ENCODE results near the gene TMEM107. TPM values are rescaled to one million over a fixed set of nuclear protein-coding genes. Genes with fewer than 3 reads are reported as not detected.

TMEM107 gene
- total RNA-seq, 4 donors from 2014 or later: 28.2 to 47.1 (median 38.2) TPM

- Histone ChIP-seq H3K4me3 (peak within 1 kb of the TSS; percentile 75 to 92 (median 86)), H3K27ac (peak within 1 kb of the TSS; percentile 98 to 100 (median 100)), H3K36me3 (peaks cover 20 to 40% (median 28%) of the 10 kb centered on the region in 3 donors), H3K4me1 (peaks cover 3 to 55% (median 36%) of the 10 kb centered on the region in 4 donors), H3K9me3 (no peaks in the 10 kb centered on the region), H3K27me3 (no peaks in the 10 kb centered on the region)
- peak; percentile 89 to 98 for TF ChIP-seq POLR2A (IDR thresholded peaks at IDR 0.05)
- TF ChIP-seq, protein P1, sequence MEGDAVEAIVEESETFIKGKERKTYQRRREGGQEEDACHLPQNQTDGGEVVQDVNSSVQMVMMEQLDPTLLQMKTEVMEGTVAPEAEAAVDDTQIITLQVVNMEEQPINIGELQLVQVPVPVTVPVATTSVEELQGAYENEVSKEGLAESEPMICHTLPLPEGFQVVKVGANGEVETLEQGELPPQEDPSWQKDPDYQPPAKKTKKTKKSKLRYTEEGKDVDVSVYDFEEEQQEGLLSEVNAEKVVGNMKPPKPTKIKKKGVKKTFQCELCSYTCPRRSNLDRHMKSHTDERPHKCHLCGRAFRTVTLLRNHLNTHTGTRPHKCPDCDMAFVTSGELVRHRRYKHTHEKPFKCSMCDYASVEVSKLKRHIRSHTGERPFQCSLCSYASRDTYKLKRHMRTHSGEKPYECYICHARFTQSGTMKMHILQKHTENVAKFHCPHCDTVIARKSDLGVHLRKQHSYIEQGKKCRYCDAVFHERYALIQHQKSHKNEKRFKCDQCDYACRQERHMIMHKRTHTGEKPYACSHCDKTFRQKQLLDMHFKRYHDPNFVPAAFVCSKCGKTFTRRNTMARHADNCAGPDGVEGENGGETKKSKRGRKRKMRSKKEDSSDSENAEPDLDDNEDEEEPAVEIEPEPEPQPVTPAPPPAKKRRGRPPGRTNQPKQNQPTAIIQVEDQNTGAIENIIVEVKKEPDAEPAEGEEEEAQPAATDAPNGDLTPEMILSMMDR (IDR thresholded peaks at IDR 0.05): peak in 2 of 5 experiments; percentile 4 to 43
- peak; percentile 99 to 100 for TF ChIP-seq EP300 (IDR thresholded peaks at IDR 0.05)
- WGBS, 2 donors: 3 to 5% methylated on average over 32 to 33 of the region's 42 CpGs
- DNase-seq (ENCODE audit: low spot score in 2 of 2): peak; percentile 95 to 97
Observed at GRCh38 chr17:8152112-8152775, 23.9 kb downstream of the TMEM107 start, which contains the start of gene PER1. TSS of gene PER1 (minus strand) at chr17:8152404. CDS start at chr17:8150706, 1,698 bp downstream.

DNA sequence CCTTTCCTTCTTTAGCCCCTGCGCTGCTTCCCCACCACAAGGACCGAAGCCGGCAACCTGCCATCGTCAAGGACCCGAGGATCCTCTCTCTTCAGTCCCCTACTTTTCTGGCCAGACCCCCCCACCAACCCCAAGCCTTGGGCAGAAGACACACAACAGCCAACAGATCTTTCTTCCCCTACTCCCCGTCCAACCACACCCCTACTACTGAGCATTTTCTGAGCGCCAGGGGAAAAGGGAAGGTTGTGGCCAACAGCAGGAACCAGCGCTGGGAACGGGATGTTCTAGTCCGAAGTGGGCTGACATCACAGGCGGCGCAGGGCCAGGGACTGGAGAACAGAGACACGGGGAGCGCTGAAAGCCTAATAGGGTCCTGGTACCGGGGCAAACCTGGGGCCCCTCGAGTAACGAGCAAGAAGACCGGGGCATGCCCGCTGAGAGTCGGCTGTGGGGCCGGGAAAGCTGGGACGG, 24.5 kb downstream of the TMEM107 start:
- H3K36me3 ChIP-seq: peaks cover 25 to 45% (median 34%) of the 10 kb centered on the region in 3 donors

DNA sequence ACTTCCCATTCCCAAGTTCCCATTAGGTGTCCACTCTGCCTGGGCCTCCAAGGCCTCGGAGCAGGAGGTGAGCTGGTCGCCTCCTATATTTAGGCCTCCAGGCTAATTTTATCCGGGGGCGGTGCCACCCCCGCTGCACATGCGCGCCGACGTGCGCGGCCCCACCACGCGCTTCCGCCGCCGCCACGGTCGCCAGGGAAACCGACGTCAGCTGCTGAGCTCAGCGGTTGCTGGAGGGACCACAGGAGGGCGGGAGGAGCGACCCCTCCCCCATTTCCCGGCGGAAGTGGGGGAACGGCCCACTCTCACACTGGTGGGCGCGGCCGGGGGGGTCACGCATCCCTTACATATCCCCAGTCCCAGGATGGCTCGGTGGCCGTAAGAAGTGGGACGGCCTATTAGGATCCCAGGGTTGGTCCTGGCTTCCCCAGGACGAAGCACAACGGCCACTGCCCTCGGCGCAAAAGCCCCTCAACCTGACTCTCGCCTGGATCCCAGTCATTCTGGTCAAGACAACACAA, 25.0 kb downstream of the TMEM107 start:
- H3K4me3 ChIP-seq: peak overlapping the region; percentile 75 to 92 (median 86)
- peak; percentile 78 to 79 for DNase-seq (ENCODE audit: low spot score in 2 of 2)
- 0 to 1% methylated on average over 9 to 22 of the region's 38 CpGs for WGBS, 2 donors
- peaks cover 30 to 50% (median 39%) of the 10 kb centered on the region in 3 donors for H3K36me3 ChIP-seq
- H3K27me3 ChIP-seq: no peaks in the 10 kb centered on the region
- H3K9me3 ChIP-seq: no peaks in the 10 kb centered on the region
- TF ChIP-seq EP300 (IDR thresholded peaks at IDR 0.05): peak; percentile 97 to 100
- TF ChIP-seq, protein P1 (IDR thresholded peaks at IDR 0.05): peak in 2 of 5 experiments; percentile 48 to 56
- peak in 1 of 2 donors; percentile 68 for TF ChIP-seq POLR2A (IDR thresholded peaks at IDR 0.05)
- H3K4me1 ChIP-seq: peaks cover 3 to 60% (median 36%) of the 10 kb centered on the region in 4 donors
- peak overlapping the region; percentile 98 to 100 (median 100) for H3K27ac ChIP-seq

More for the DNA sequence above, 24.5 kb downstream of the TMEM107 start:
- TF ChIP-seq POLR2A (IDR thresholded peaks at IDR 0.05): no peak
- TF ChIP-seq, protein P1 (IDR thresholded peaks at IDR 0.05): no peak
- peak in 1 of 2 donors; percentile 9 for TF ChIP-seq EP300 (IDR thresholded peaks at IDR 0.05)
- WGBS, 2 donors: 1 to 2% methylated on average over 22 of the region's 22 CpGs
- DNase-seq (ENCODE audit: low spot score in 2 of 2): peak; percentile 77 to 88
- Histone ChIP-seq H3K27me3 (no peaks in the 10 kb centered on the region), H3K4me1 (peaks cover 3 to 56% (median 34%) of the 10 kb centered on the region in 4 donors), H3K9me3 (no peaks in the 10 kb centered on the region), H3K4me3 (peak overlapping the region; percentile 75 to 92 (median 86)), H3K27ac (peak overlapping the region; percentile 98 to 100 (median 100))

GRCh38 chr17:8150194-8151119, 25.7 kb downstream of the TMEM107 start:
- H3K4me3 ChIP-seq: peak overlapping the region; percentile 75 to 92 (median 86)
- H3K36me3 ChIP-seq: peaks cover 34 to 57% (median 46%) of the 10 kb centered on the region in 3 donors
- H3K27ac ChIP-seq: peak overlapping the region; percentile 98 to 100 (median 100)
- TF ChIP-seq, protein P1 (IDR thresholded peaks at IDR 0.05): no peak
- peak in 1 of 2 donors; percentile 6 for TF ChIP-seq POLR2A (IDR thresholded peaks at IDR 0.05)
- TF ChIP-seq EP300 (IDR thresholded peaks at IDR 0.05): peak in 1 of 2 donors; percentile 1
- WGBS, 2 donors: 66 to 72% methylated on average over 17 of the region's 18 CpGs
- H3K4me1 ChIP-seq: peaks cover 3 to 64% (median 36%) of the 10 kb centered on the region in 4 donors
- no peaks in the 10 kb centered on the region for H3K9me3 ChIP-seq
- H3K27me3 ChIP-seq: no peaks in the 10 kb centered on the region
- DNase-seq (ENCODE audit: low spot score in 2 of 2): peak in 1 of 2 donors; percentile 14
